Astrocyte (in vitro differentiated cells and primary cell): ENCODE results near the gene BLOC1S3. TPM values are rescaled to one million over a fixed set of nuclear protein-coding genes. Genes with fewer than 3 reads are reported as not detected.

Experiments
- DNase-seq: peaks from one replicate; pipeline ENCODE4 v3.0.0-alpha.2; 2010; ENCODE audit warnings: low read depth
- FAIRE-seq: peaks from 2 replicates; lab custom pipeline; 2011; peaks lifted over from hg19 to GRCh38; lab: Jason Lieb, UNC
- H2AFZ ChIP-seq: 2 replicates; pipeline ENCODE4 v1.6.0; 2012; ENCODE audit warnings: low read depth, low read length, inconsistent platforms
- H3K27ac ChIP-seq: 2 replicates; pipeline ENCODE4 v1.5.1; 2011; ENCODE audit warnings: low read depth, low read length, inconsistent platforms
- H3K27me3 ChIP-seq: 2 replicates; pipeline ENCODE4 v1.6.0; 2011; ENCODE audit warnings: low read length, inconsistent platforms; ENCODE audit not compliant: insufficient read depth
- H3K36me3 ChIP-seq: 2 replicates; pipeline ENCODE4 v1.5.1; 2011; ENCODE audit warnings: low read length, inconsistent platforms; ENCODE audit not compliant: insufficient read depth
- H3K4me1 ChIP-seq: 2 replicates; pipeline ENCODE4 v1.5.1; 2011; ENCODE audit warnings: low read length, inconsistent platforms; ENCODE audit not compliant: insufficient read depth
- H3K4me2 ChIP-seq: 2 replicates; pipeline ENCODE4 v1.6.0; 2012; ENCODE audit warnings: low read length, inconsistent platforms
- H3K4me3 ChIP-seq: 2 replicates; pipeline ENCODE4 v1.5.1; 2011; ENCODE audit warnings: low read depth, mild to moderate bottlenecking, low read length, inconsistent platforms; ENCODE audit not compliant: insufficient read depth
- H3K79me2 ChIP-seq: 2 replicates; pipeline ENCODE4 v1.6.0; 2012; ENCODE audit warnings: mild to moderate bottlenecking, low read length, inconsistent platforms; ENCODE audit not compliant: insufficient read depth
- H3K9ac ChIP-seq: 2 replicates; pipeline ENCODE4 v1.6.0; 2012; ENCODE audit warnings: mild to moderate bottlenecking, low read length, inconsistent platforms
- H3K9me3 ChIP-seq: 2 replicates; pipeline ENCODE4 v1.5.1; 2012; ENCODE audit warnings: low read depth, mild to moderate bottlenecking, low read length, inconsistent platforms; ENCODE audit not compliant: insufficient read depth
- H4K20me1 ChIP-seq: 2 replicates; pipeline ENCODE4 v1.6.0; 2012; ENCODE audit warnings: low read length, inconsistent platforms; ENCODE audit not compliant: insufficient read depth
- H3K27ac Mint-ChIP-seq: one replicate; pipeline ENCODE4 v1.8.0; 2021; ENCODE audit warnings: mild to moderate bottlenecking, mixed read lengths; ENCODE audit not compliant: unreplicated experiment
- H3K27me3 Mint-ChIP-seq: one replicate; pipeline ENCODE4 v1.8.0; 2021; ENCODE audit warnings: low read depth, mixed read lengths; ENCODE audit not compliant: unreplicated experiment
- H3K36me3 Mint-ChIP-seq: one replicate; pipeline ENCODE4 v1.8.0; 2021; ENCODE audit warnings: low read depth, mixed read lengths; ENCODE audit not compliant: unreplicated experiment
- H3K4me1 Mint-ChIP-seq: one replicate; pipeline ENCODE4 v1.8.0; 2021; ENCODE audit warnings: low read depth, mixed read lengths; ENCODE audit not compliant: unreplicated experiment
- H3K4me3 Mint-ChIP-seq: one replicate; pipeline ENCODE4 v1.8.0; 2021; ENCODE audit warnings: mild to moderate bottlenecking, moderate library complexity, mixed read lengths; ENCODE audit not compliant: unreplicated experiment
- H3K9me3 Mint-ChIP-seq: one replicate; pipeline ENCODE4 v1.8.0; 2021; ENCODE audit warnings: mild to moderate bottlenecking, mixed read lengths; ENCODE audit not compliant: unreplicated experiment
- CTCF ChIP-seq: IDR thresholded peaks from 2 replicates; pipeline ENCODE4 v1.5.1; 2011; ENCODE audit warnings: low read depth, mild to moderate bottlenecking, inconsistent platforms, low read length, moderate library complexity; ENCODE audit not compliant: insufficient read depth
- EZH2 ChIP-seq: IDR thresholded peaks from 2 replicates; pipeline ENCODE4 v1.6.1; 2012; ENCODE audit warnings: mild to moderate bottlenecking, low read length, inconsistent platforms; ENCODE audit not compliant: insufficient read depth
- total RNA-seq: library from RNA; stranded (reverse); gene quantifications from 2 replicates; pipeline ENCODE4 v1.2.1, GENCODE V29; 2021

The BLOC1S3 gene
- total RNA-seq, 1 donor from 2014 or later, result 14.5 TPM

GRCh38 chr19:45151320-45151719 lies 27.3 kb upstream of the BLOC1S3 start:
- FAIRE-seq, result no peak
- no peak for TF ChIP-seq EZH2
- TF ChIP-seq CTCF, result no peak
- H3K27me3 Mint-ChIP-seq, result peaks cover 19% of the 10 kb centered on the region

GRCh38 chr19:45151821-45152503 lies 26.6 kb upstream of the BLOC1S3 start:
- TF ChIP-seq EZH2, result no peak
- no peak for TF ChIP-seq CTCF
- no peak overlapping the region for H3K9ac ChIP-seq
- Mint-ChIP-seq H3K4me1 (peaks cover 5% of the 10 kb centered on the region), H3K36me3 (peaks cover 30% of the 10 kb centered on the region), H3K4me3 (no peak overlapping the region), H3K27ac (no peak overlapping the region), H3K9me3 (peaks cover 10% of the 10 kb centered on the region), H3K27me3 (peaks cover 21% of the 10 kb centered on the region)
- H3K9me3 ChIP-seq, result no peaks in the 10 kb centered on the region
- H3K4me3 ChIP-seq, result no peak overlapping the region
- H3K4me1 ChIP-seq, result peaks cover 23% of the 10 kb centered on the region
- FAIRE-seq (no peak), DNase-seq (no peak)
- peaks cover 18% of the 10 kb centered on the region for H3K27me3 ChIP-seq
- no peak overlapping the region for H2AFZ ChIP-seq
- H3K4me2 ChIP-seq, result peak overlapping the region; percentile 76
- peaks cover 33% of the 10 kb centered on the region for H4K20me1 ChIP-seq
- H3K79me2 ChIP-seq, result no peaks in the 10 kb centered on the region
- no peak overlapping the region for H3K27ac ChIP-seq
- H3K36me3 ChIP-seq, result no peaks in the 10 kb centered on the region

More at GRCh38 chr19:45151320-45151719, 27.3 kb upstream of the BLOC1S3 start:
- H3K9me3 Mint-ChIP-seq, result peaks cover 10% of the 10 kb centered on the region
- Histone ChIP-seq H3K27me3 (peaks cover 18% of the 10 kb centered on the region), H3K36me3 (no peaks in the 10 kb centered on the region), H3K27ac (no peak overlapping the region), H3K79me2 (no peaks in the 10 kb centered on the region), H3K4me2 (no peak overlapping the region), H3K4me1 (peaks cover 23% of the 10 kb centered on the region), H3K9me3 (no peaks in the 10 kb centered on the region), H4K20me1 (peaks cover 33% of the 10 kb centered on the region), H3K4me3 (no peak overlapping the region), H3K9ac (no peak overlapping the region), H2AFZ (no peak overlapping the region)
- peak overlapping the region; percentile 27 for H3K4me3 Mint-ChIP-seq
- no peak overlapping the region for H3K27ac Mint-ChIP-seq
- peaks cover 30% of the 10 kb centered on the region for H3K36me3 Mint-ChIP-seq
- peaks cover 5% of the 10 kb centered on the region for H3K4me1 Mint-ChIP-seq
- no peak for DNase-seq
